NCI-H1436 (cell line): ENCODE data around the gene OR10P1.

Source experiments
- DNase-seq: peaks from one replicate; lab custom pipeline; 2025; lab: John Stamatoyannopoulos, UW

Gene OR10P1

DNA sequence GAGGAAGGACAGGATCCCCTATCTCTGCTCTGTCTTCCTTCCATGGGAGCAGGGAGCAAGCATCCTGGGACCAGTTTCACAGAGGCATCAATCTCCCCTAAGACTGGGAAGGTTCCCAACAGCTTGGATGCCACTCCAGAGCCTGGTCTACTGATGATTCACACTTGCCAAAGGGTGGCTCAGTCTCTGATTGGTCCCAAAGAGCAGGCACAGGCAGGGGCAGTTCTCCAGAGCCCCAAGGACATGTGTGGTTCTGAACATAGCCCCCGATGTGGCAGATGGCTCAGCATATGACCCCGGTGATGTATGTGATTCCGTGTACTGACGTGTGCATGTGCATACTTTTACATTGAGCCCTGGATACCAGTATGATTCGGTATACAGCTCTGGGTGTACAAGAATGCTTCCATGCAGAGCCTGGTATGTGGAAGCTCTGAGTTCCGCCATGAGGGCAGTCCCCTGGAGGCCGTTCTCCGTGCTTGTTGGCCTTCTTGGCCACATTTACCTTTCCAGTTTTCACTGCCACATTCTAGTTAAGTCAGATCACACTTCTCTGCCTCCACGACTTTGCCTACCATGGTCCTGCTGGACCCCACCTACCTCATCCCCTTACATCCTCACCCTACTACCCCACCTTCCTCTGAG lies 49.8 kb downstream of the OR10P1 start:
- no peak for DNase-seq
